Stomach (tissue), 9 donors: ENCODE results near the gene CDK5. TPM values are rescaled to one million over a fixed set of nuclear protein-coding genes. Genes with fewer than 3 reads are reported as not detected.

Experiments used
- DNase-seq, 2 donors: peaks; one replicate each; pipeline versions ENCODE4 v3.0.0 to v3.0.0-alpha.2; 2013 to 2019
- H3K27ac ChIP-seq, 5 donors: fragments of 200-600 bp in 4 of 5; sonication (generic) in 4 of 5; one replicate each; pipeline ENCODE4 v1.5.1; 2013 to 2019; ENCODE audit warnings: mild to moderate bottlenecking in 1 of 5, moderate library complexity in 1 of 5
- H3K27me3 ChIP-seq, 3 donors: fragments of 200-600 bp; sonication (generic); one replicate each; pipeline ENCODE4 v1.5.1; 2017 to 2019; ENCODE audit warnings: mixed run types in 1 of 3
- H3K36me3 ChIP-seq, 4 donors: fragments of 200-600 bp; sonication (generic); 1 replicate in 3 of 4; 2 replicates in 1 of 4; pipeline ENCODE4 v1.5.1; 2016 to 2019
- H3K4me1 ChIP-seq, 4 donors: fragments of 200-600 bp; sonication (generic); one replicate each; pipeline ENCODE4 v1.5.1; 2016 to 2019
- H3K4me3 ChIP-seq, 4 donors: fragments of 200-600 bp; sonication (generic) in 3 of 4; one replicate each; pipeline ENCODE4 v1.5.1; 2016 to 2019; ENCODE audit warnings: mild to moderate bottlenecking in 1 of 4
- H3K9me3 ChIP-seq, 4 donors: fragments of 200-600 bp; sonication (generic); one replicate each; pipeline ENCODE4 v1.5.1; 2016 to 2019
- EP300 ChIP-seq: sonication (generic); formaldehyde crosslinking; IDR thresholded peaks from one replicate; pipeline ENCODE4 v1.6.1; 2017; ENCODE audit warnings: antibody characterized with exemption
- POLR2A ChIP-seq, 4 donors: fragments of 450-650 bp; IDR thresholded peaks; one replicate each; pipeline ENCODE4 v1.6.1; 2016; ENCODE audit warnings: antibody characterized with exemption in 4 of 4, control low read depth in 2 of 4, mild to moderate bottlenecking in 1 of 4, moderate library complexity in 1 of 4
- POLR2AphosphoS5 ChIP-seq, 3 donors: sonication (generic); formaldehyde crosslinking; IDR thresholded peaks; one replicate each; pipeline ENCODE4 v1.6.1; 2016; ENCODE audit warnings: antibody characterized with exemption in 3 of 3
- WGBS, 5 donors: extraction: QIAGEN DNeasy Blood & Tissue Kit in 3 of 5; methylation state at CpG; one replicate each; pipeline versions ENCODE4 v1.1.5 to v1.1.7; 2013 to 2018; 5-methylcytosine and 5-hydroxymethylcytosine counted together
- intact Hi-C: fragments of 100-400 bp; cut with DNase I; formaldehyde crosslinking; loops from one replicate; pipeline ENCODE4 v1.15.1; 2023; ENCODE audit warnings: low total_unique reads
- polyA plus RNA-seq, 3 donors: library from polyadenylated mRNA; stranded (reverse); fragments of 200-250 nt; gene quantifications; one replicate each; pipeline ENCODE4 v1.2.3, GENCODE V29; 2013
- total RNA-seq, 5 donors: library from RNA; depleted of rRNA; stranded (reverse); fragments of >200 nt; gene quantifications; one replicate each; pipeline versions ENCODE4 v1.1.0 to v1.2.3, GENCODE V29; 2014 to 2016
- TF ChIP-seq, protein P1 (sequence below), 7 experiments: fragments of 450-650 bp in 4 of 7; fragments of 200-600 bp in 3 of 7; sonication (generic) in 3 of 7; IDR thresholded peaks; one replicate each; pipeline ENCODE4 v1.5.1; 2016 to 2019; ENCODE audit warnings: antibody characterized with exemption in 7 of 7, control low read depth in 2 of 7, mild to moderate bottlenecking in 1 of 7
- donor health status: healthy with polysubstance abuse.
- donor health status: Bipolar disorder and iron deficiency.
- donor health status: healthy.

CDK5 gene
- total and polyA plus RNA-seq, 8 donors: 0.87 to 46.1 (median 11.8) TPM; not detected in 1

DNA sequence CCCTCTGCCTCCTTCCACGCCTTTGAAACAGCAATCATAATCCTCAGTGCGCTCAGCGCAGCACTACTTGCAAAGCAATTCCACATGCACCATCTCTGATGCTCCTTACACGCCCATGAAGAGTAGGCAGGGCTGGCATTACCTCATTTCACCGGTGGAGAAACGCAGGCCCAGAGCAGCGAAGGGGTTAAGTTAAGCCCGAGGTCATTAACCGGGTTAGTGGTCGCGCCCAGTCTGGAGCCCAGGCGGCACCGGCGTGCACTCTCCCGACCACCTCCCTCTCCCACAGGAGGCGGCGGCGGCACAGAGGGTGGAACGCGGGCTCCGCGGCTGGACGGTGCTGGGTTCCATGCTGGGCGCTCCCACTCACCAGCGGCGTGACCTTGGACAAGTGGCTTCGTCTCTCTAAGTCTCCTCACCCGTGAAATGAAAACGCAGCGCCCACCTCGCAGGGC is 22.4 kb upstream of the CDK5 start:
- peak overlapping the region; percentile 74 to 97 (median 94) for H3K4me3 ChIP-seq
- H3K27me3 ChIP-seq: no peaks in the 10 kb centered on the region
- TF ChIP-seq POLR2A (IDR thresholded peaks at IDR 0.05) (no peak), POLR2AphosphoS5 (IDR thresholded peaks at IDR 0.05) (no peak), EP300 (no peak)
- TF ChIP-seq, protein P1, sequence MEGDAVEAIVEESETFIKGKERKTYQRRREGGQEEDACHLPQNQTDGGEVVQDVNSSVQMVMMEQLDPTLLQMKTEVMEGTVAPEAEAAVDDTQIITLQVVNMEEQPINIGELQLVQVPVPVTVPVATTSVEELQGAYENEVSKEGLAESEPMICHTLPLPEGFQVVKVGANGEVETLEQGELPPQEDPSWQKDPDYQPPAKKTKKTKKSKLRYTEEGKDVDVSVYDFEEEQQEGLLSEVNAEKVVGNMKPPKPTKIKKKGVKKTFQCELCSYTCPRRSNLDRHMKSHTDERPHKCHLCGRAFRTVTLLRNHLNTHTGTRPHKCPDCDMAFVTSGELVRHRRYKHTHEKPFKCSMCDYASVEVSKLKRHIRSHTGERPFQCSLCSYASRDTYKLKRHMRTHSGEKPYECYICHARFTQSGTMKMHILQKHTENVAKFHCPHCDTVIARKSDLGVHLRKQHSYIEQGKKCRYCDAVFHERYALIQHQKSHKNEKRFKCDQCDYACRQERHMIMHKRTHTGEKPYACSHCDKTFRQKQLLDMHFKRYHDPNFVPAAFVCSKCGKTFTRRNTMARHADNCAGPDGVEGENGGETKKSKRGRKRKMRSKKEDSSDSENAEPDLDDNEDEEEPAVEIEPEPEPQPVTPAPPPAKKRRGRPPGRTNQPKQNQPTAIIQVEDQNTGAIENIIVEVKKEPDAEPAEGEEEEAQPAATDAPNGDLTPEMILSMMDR (IDR thresholded peaks at IDR 0.05): no peak
- H3K4me1 ChIP-seq: peaks cover 58 to 75% (median 72%) of the 10 kb centered on the region in 4 donors
- 0 to 2% (median 1%) methylated on average over 19 to 31 of the region's 31 CpGs for WGBS, 5 donors
- DNase-seq: peak in 1 of 2 donors; percentile 62
- no peaks in the 10 kb centered on the region for H3K9me3 ChIP-seq
- peak overlapping the region; percentile 93 to 97 (median 96) for H3K27ac ChIP-seq
- peaks cover 12 to 27% (median 26%) of the 10 kb centered on the region in 4 donors for H3K36me3 ChIP-seq
- intact Hi-C loops: no loop called here

DNA sequence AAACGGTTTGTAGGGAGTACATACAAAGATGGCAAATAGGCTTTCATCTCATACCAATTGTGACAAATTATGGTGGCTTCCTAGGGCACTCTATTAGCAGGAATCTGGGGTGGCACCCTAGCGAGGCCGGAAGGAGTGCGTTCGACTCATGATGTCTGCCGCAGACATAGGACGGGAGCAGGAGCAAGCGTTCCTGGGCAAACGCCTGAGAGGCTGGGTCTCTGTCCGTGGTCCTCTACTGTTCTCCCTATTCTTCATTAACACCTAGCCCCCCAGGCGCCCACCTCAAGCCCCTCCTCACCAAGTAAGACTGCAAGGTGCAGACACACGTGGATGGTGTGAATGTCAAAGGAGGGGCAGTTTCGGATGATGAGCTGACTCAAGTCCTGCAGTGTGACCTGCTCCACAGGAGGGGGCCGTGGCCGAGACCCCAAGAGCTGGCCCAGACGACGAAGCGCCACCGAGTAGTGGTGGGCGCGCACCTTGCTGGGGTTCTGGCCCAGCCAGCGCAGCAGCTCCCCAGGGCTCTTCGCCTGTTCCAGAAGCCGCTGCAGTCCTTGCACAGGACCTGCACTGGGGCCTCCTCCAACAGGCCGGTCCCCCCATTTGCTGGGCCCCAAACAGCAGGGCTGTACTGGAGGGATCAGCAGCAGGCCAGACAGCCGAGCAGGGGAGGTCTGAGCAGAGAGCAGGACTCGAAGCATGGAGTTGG is 21.7 kb upstream of the CDK5 start:
- no peaks in the 10 kb centered on the region for H3K9me3 ChIP-seq
- H3K36me3 ChIP-seq: peaks cover 19 to 35% (median 33%) of the 10 kb centered on the region in 4 donors
- TF ChIP-seq EP300 (no peak), POLR2A (IDR thresholded peaks at IDR 0.05) (no peak)
- TF ChIP-seq, protein P1 (IDR thresholded peaks at IDR 0.05): no peak
- DNase-seq: no peak
- intact Hi-C loops: no loop called here
- H3K4me1 ChIP-seq: peaks cover 58 to 72% (median 70%) of the 10 kb centered on the region in 4 donors
- peak overlapping the region; percentile 74 to 97 (median 94) for H3K4me3 ChIP-seq
- WGBS, 5 donors: 69 to 82% (median 77%) methylated on average over 20 to 27 of the region's 27 CpGs
- H3K27ac ChIP-seq: peak overlapping the region in 4 of 5 donors; percentile 93 to 97 (median 96)
- no peaks in the 10 kb centered on the region for H3K27me3 ChIP-seq

DNA sequence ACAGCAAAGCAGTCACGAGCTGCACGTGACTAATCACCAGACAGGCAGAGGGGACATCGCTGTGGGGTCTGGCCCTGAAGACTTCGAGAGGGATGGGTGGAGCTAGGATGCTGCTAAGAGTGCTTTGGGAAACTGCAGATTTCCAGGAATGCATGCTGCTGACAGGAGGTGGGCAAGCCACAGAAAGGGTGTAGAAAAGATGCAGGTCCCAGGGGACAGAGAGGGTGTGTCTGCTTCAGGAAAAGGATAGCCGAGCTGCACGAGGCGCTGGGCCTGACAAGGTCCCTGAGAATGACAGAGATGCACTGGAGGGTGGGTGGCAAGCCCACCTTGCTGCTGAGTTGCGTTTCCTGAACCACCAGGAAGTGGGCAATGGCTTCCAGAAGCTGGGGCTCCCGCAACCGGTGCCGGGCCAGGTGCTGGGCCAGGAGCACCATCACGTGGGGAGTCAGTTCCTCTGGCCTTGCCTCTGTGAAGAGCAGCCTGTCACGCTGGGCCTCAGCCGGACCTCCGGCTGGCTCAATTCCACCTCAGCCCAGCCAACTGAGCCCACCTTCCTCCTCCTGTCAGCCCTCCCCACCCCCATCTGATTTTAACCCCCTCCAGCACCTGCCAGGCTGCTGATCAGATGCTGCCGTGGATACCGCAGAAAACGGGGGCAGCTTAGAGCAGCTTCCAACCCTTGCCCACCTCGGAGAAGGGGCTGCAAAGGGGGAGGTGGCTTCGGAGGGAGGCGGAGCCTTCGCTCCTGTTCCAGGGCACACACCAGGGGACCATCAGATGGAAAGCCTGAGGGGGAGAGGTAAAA is 20.7 kb upstream of the CDK5 start:
- H3K9me3 ChIP-seq: no peaks in the 10 kb centered on the region
- TF ChIP-seq, protein P1 (IDR thresholded peaks at IDR 0.05): no peak
- TF ChIP-seq EP300: no peak
- TF ChIP-seq POLR2AphosphoS5 (IDR thresholded peaks at IDR 0.05): no peak
- TF ChIP-seq POLR2A (IDR thresholded peaks at IDR 0.05): no peak
- no peak for DNase-seq
- WGBS, 5 donors: 41 to 55% (median 47%) methylated on average over 14 to 22 of the region's 22 CpGs
- H3K27ac ChIP-seq: peak overlapping the region; percentile 6 to 97 (median 41)
- peaks cover 28 to 44% (median 42%) of the 10 kb centered on the region in 4 donors for H3K36me3 ChIP-seq
- no peaks in the 10 kb centered on the region for H3K27me3 ChIP-seq
- intact Hi-C loops: no loop called here
- H3K4me1 ChIP-seq: peaks cover 53 to 65% (median 63%) of the 10 kb centered on the region in 4 donors
- no peak overlapping the region for H3K4me3 ChIP-seq

DNA sequence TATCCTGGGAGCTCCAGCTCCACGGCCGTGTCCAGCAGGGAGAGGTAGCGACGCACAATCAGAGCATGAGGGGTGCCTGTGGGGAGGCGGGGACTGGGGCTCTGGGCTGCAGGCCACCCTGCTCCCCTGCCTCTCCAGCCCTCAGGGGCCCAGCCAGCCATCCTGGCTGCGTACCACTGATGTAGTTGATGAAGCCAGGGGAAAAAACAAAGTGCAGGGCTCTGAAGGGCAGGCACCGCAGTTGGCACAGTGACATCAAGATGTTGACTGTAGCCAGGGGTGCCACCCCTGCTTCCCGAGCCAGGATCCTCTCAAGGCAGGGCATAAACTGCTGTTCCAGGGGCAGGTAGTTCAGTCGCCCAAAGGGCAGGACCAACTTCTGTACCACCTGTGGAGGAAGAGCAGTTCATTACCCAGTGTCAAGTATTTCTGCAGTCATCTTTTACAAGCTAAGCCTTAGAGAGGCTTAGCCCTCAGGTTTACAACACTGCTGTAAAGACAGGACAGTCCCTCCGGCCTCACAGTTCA is 20.1 kb upstream of the CDK5 start:
- H3K36me3 ChIP-seq: peaks cover 34 to 51% (median 49%) of the 10 kb centered on the region in 4 donors
- no peak for TF ChIP-seq POLR2AphosphoS5 (IDR thresholded peaks at IDR 0.05)
- no peak for TF ChIP-seq EP300
- TF ChIP-seq, protein P1 (IDR thresholded peaks at IDR 0.05): no peak
- no peak for TF ChIP-seq POLR2A (IDR thresholded peaks at IDR 0.05)
- peak in 1 of 2 donors; percentile 66 for DNase-seq

More for the DNA sequence above, 20.1 kb upstream of the CDK5 start:
- Histone ChIP-seq H3K4me1 (peaks cover 52 to 62% (median 60%) of the 10 kb centered on the region in 4 donors), H3K27me3 (no peaks in the 10 kb centered on the region), H3K4me3 (no peak overlapping the region), H3K27ac (peak overlapping the region; percentile 36 to 97 (median 62)), H3K9me3 (no peaks in the 10 kb centered on the region)
- 33 to 59% (median 39%) methylated on average over 8 to 10 of the region's 10 CpGs for WGBS, 5 donors
- intact Hi-C loops: no loop called here
